ENCODE measurements around the gene SND1. TPM values are rescaled to one million over a fixed set of nuclear protein-coding genes. Genes with fewer than 3 reads are reported as not detected.

The SND1 gene
- total and polyA plus RNA-seq, 9 donors: 88.3 to 125 (median 97.7) TPM

- H3K36me3 ChIP-seq (ENCODE audit: control insufficient read depth, insufficient read depth, low read length): no peaks in the 10 kb centered on the region
- DNase-seq: no peak
- H3K4me1 ChIP-seq (ENCODE audit: control insufficient read depth, insufficient read depth, low read length): peaks cover 14% of the 10 kb centered on the region
- no peaks in the 10 kb centered on the region for H3K9me3 ChIP-seq (replicated peaks; ENCODE audit: control insufficient read depth, low read depth, low read length)
- no peak overlapping the region for H3K4me3 ChIP-seq (ENCODE audit: low read length)
- H3K27ac ChIP-seq (ENCODE audit: low read length): no peak overlapping the region
- no peaks in the 10 kb centered on the region for H3K27me3 ChIP-seq (ENCODE audit: control insufficient read depth, insufficient read depth, low read length)
These were observed 294.1 kb downstream of the SND1 start for GRCh38 chr7:127946111-127946510.

- H3K27me3 ChIP-seq (ENCODE audit: control insufficient read depth, insufficient read depth, low read length): no peaks in the 10 kb centered on the region
- DNase-seq: no peak
- H3K4me1 ChIP-seq (ENCODE audit: control insufficient read depth, insufficient read depth, low read length): peaks cover 14% of the 10 kb centered on the region
- WGBS (ENCODE audit: insufficient coverage): 67% methylated on average over 1 of the region's 1 CpG
- H3K9me3 ChIP-seq (replicated peaks; ENCODE audit: control insufficient read depth, low read depth, low read length): no peaks in the 10 kb centered on the region
- no peaks in the 10 kb centered on the region for H3K36me3 ChIP-seq (ENCODE audit: control insufficient read depth, insufficient read depth, low read length)
- H3K27ac ChIP-seq (ENCODE audit: low read length): no peak overlapping the region
- H3K4me3 ChIP-seq (ENCODE audit: low read length): no peak overlapping the region
These were observed 294.9 kb downstream of the SND1 start for GRCh38 chr7:127946847-127947246.

GRCh38 chr7:127948312-127948711 is 296.3 kb downstream of the SND1 start:
- Histone ChIP-seq H3K36me3 (ENCODE audit: control insufficient read depth, insufficient read depth, low read length) (no peaks in the 10 kb centered on the region), H3K27ac (ENCODE audit: low read length) (no peak overlapping the region), H3K4me1 (ENCODE audit: control insufficient read depth, insufficient read depth, low read length) (peaks cover 13% of the 10 kb centered on the region), H3K9me3 (replicated peaks; ENCODE audit: control insufficient read depth, low read depth, low read length) (no peaks in the 10 kb centered on the region), H3K4me3 (ENCODE audit: low read length) (no peak overlapping the region), H3K27me3 (ENCODE audit: control insufficient read depth, insufficient read depth, low read length) (no peaks in the 10 kb centered on the region)
- no peak for DNase-seq
- WGBS (ENCODE audit: insufficient coverage): no CpG with 5 or more reads among the region's 2 CpGs

GRCh38 chr7:127948930-127949329 is 296.9 kb downstream of the SND1 start:
- Histone ChIP-seq H3K4me3 (ENCODE audit: low read length) (no peak overlapping the region), H3K27me3 (ENCODE audit: control insufficient read depth, insufficient read depth, low read length) (no peaks in the 10 kb centered on the region), H3K9me3 (replicated peaks; ENCODE audit: control insufficient read depth, low read depth, low read length) (no peaks in the 10 kb centered on the region), H3K4me1 (ENCODE audit: control insufficient read depth, insufficient read depth, low read length) (peaks cover 7% of the 10 kb centered on the region), H3K36me3 (ENCODE audit: control insufficient read depth, insufficient read depth, low read length) (no peaks in the 10 kb centered on the region), H3K27ac (ENCODE audit: low read length) (no peak overlapping the region)
- no CpG with 5 or more reads among the region's 2 CpGs for WGBS (ENCODE audit: insufficient coverage)
- DNase-seq: no peak

- Histone ChIP-seq H3K9me3 (replicated peaks; ENCODE audit: control insufficient read depth, low read depth, low read length) (no peaks in the 10 kb centered on the region), H3K27me3 (ENCODE audit: control insufficient read depth, insufficient read depth, low read length) (no peaks in the 10 kb centered on the region), H3K27ac (ENCODE audit: low read length) (no peak overlapping the region), H3K4me1 (ENCODE audit: control insufficient read depth, insufficient read depth, low read length) (no peaks in the 10 kb centered on the region), H3K4me3 (ENCODE audit: low read length) (no peak overlapping the region), H3K36me3 (ENCODE audit: control insufficient read depth, insufficient read depth, low read length) (no peaks in the 10 kb centered on the region)
- no CpG with 5 or more reads among the region's 1 CpG for WGBS (ENCODE audit: insufficient coverage)
- DNase-seq: no peak
These were observed 297.8 kb downstream of the SND1 start for GRCh38 chr7:127949769-127950222.

GRCh38 chr7:127950233-127950935 is 298.4 kb downstream of the SND1 start:
- Histone ChIP-seq H3K4me3 (ENCODE audit: low read length) (no peak overlapping the region), H3K27ac (ENCODE audit: low read length) (no peak overlapping the region), H3K27me3 (ENCODE audit: control insufficient read depth, insufficient read depth, low read length) (no peaks in the 10 kb centered on the region), H3K4me1 (ENCODE audit: control insufficient read depth, insufficient read depth, low read length) (no peaks in the 10 kb centered on the region), H3K9me3 (replicated peaks; ENCODE audit: control insufficient read depth, low read depth, low read length) (no peaks in the 10 kb centered on the region), H3K36me3 (ENCODE audit: control insufficient read depth, insufficient read depth, low read length) (peaks cover under 1% of the 10 kb centered on the region)
- DNase-seq: no peak
- WGBS (ENCODE audit: insufficient coverage): 100% methylated on average over 1 of the region's 6 CpGs

GRCh38 chr7:127953423-127954356 is 301.7 kb downstream of the SND1 start:
- peaks cover 5% of the 10 kb centered on the region for H3K36me3 ChIP-seq (ENCODE audit: control insufficient read depth, insufficient read depth, low read length)
- no CpG with 5 or more reads among the region's 5 CpGs for WGBS (ENCODE audit: insufficient coverage)

GRCh38 chr7:127954357-127954748 is 302.4 kb downstream of the SND1 start:
- H3K36me3 ChIP-seq (ENCODE audit: control insufficient read depth, insufficient read depth, low read length): peaks cover 5% of the 10 kb centered on the region
- H3K27ac ChIP-seq (ENCODE audit: low read length): no peak overlapping the region
- no peak overlapping the region for H3K4me3 ChIP-seq (ENCODE audit: low read length)
- no CpG with 5 or more reads among the region's 2 CpGs for WGBS (ENCODE audit: insufficient coverage)
- no peaks in the 10 kb centered on the region for H3K27me3 ChIP-seq (ENCODE audit: control insufficient read depth, insufficient read depth, low read length)
- DNase-seq: no peak
- H3K4me1 ChIP-seq (ENCODE audit: control insufficient read depth, insufficient read depth, low read length): no peaks in the 10 kb centered on the region
- H3K9me3 ChIP-seq (replicated peaks; ENCODE audit: control insufficient read depth, low read depth, low read length): no peaks in the 10 kb centered on the region

More at GRCh38 chr7:127953423-127954356, 301.7 kb downstream of the SND1 start:
- Histone ChIP-seq H3K4me3 (ENCODE audit: low read length) (no peak overlapping the region), H3K4me1 (ENCODE audit: control insufficient read depth, insufficient read depth, low read length) (no peaks in the 10 kb centered on the region), H3K27me3 (ENCODE audit: control insufficient read depth, insufficient read depth, low read length) (no peaks in the 10 kb centered on the region), H3K9me3 (replicated peaks; ENCODE audit: control insufficient read depth, low read depth, low read length) (no peaks in the 10 kb centered on the region), H3K27ac (ENCODE audit: low read length) (no peak overlapping the region)
- DNase-seq: no peak

GRCh38 chr7:127955051-127955531 is 303.1 kb downstream of the SND1 start:
- no peak overlapping the region for H3K4me3 ChIP-seq (ENCODE audit: low read length)
- no peaks in the 10 kb centered on the region for H3K27me3 ChIP-seq (ENCODE audit: control insufficient read depth, insufficient read depth, low read length)
- peaks cover 9% of the 10 kb centered on the region for H3K36me3 ChIP-seq (ENCODE audit: control insufficient read depth, insufficient read depth, low read length)
- no peak for DNase-seq
- 67% methylated on average over 1 of the region's 7 CpGs for WGBS (ENCODE audit: insufficient coverage)
- H3K4me1 ChIP-seq (ENCODE audit: control insufficient read depth, insufficient read depth, low read length): no peaks in the 10 kb centered on the region
- no peaks in the 10 kb centered on the region for H3K9me3 ChIP-seq (replicated peaks; ENCODE audit: control insufficient read depth, low read depth, low read length)
- no peak overlapping the region for H3K27ac ChIP-seq (ENCODE audit: low read length)

- Histone ChIP-seq H3K4me3 (ENCODE audit: low read length) (no peak overlapping the region), H3K27me3 (ENCODE audit: control insufficient read depth, insufficient read depth, low read length) (no peaks in the 10 kb centered on the region), H3K4me1 (ENCODE audit: control insufficient read depth, insufficient read depth, low read length) (no peaks in the 10 kb centered on the region), H3K9me3 (replicated peaks; ENCODE audit: control insufficient read depth, low read depth, low read length) (no peaks in the 10 kb centered on the region), H3K36me3 (ENCODE audit: control insufficient read depth, insufficient read depth, low read length) (peaks cover 10% of the 10 kb centered on the region), H3K27ac (ENCODE audit: low read length) (no peak overlapping the region)
- no CpG with 5 or more reads among the region's 5 CpGs for WGBS (ENCODE audit: insufficient coverage)
- no peak for DNase-seq
These were observed 305.9 kb downstream of the SND1 start for GRCh38 chr7:127957886-127958285.

All from muscle of leg (tissue), 11 donors.